Naive thymus-derived CD4-positive, alpha-beta T cell (primary cell): ENCODE results near the gene SPHK2. TPM values are rescaled to one million over a fixed set of nuclear protein-coding genes. Genes with fewer than 3 reads are reported as not detected.

Source experiments
- polyA plus RNA-seq, 2 donors: library from polyadenylated mRNA; unstranded; fragments of 300-500 nt; fragmentation: Illumina TruSeq; gene quantifications; one replicate each; pipeline ENCODE4 v1.2.3, GENCODE V29; 2021
- total RNA-seq, 6 experiments: library from RNA in 5 of 6; stranded (reverse) in 5 of 6; gene quantifications; 1 replicate in 5 of 6; 2 replicates in 1 of 6; pipeline ENCODE4 v1.2.3 and lab custom pipeline; 2021 to 2026

SPHK2 gene
- total and polyA plus RNA-seq, 7 experiments from 2014 or later: 11.2 to 34.7 (median 20.7) TPM

Other genes with a start within 250 kb of the SPHK2 start
- 10 to 100 TPM; 42.7 to 73.9 (median 52.3) TPM for gene KDELR1, start 228.0 kb upstream of the SPHK2 start, total RNA-seq
- 10 to 100 TPM; 22.2 to 24.3 TPM for gene KDELR1, start 228.0 kb upstream of the SPHK2 start, polyA plus RNA-seq
- gene GRIN2D, start 225.8 kb upstream of the SPHK2 start, total RNA-seq: under 1 TPM; 0.08 to 0.39 (median 0.11) TPM
- not detected for gene GRIN2D, start 225.8 kb upstream of the SPHK2 start, polyA plus RNA-seq
- 10 to 100 TPM; 26.1 to 45.8 (median 36.3) TPM for gene GRWD1, start 173.5 kb upstream of the SPHK2 start, total RNA-seq
- gene GRWD1, start 173.5 kb upstream of the SPHK2 start, polyA plus RNA-seq: 10 to 100 TPM; 42.8 to 51.6 TPM
- 1 to 10 TPM; 1.5 to 3.9 (median 2.4) TPM for gene KCNJ14, start 163.9 kb upstream of the SPHK2 start, total RNA-seq
- under 1 TPM; 0.05 to 0.21 TPM for gene KCNJ14, start 163.9 kb upstream of the SPHK2 start, polyA plus RNA-seq
- 10 to 100 TPM; 41.0 to 82.1 (median 54.9) TPM for gene CYTH2, start 150.1 kb upstream of the SPHK2 start, total RNA-seq
- gene CYTH2, start 150.1 kb upstream of the SPHK2 start, polyA plus RNA-seq: 10 to 100 TPM; 23.6 to 37.3 TPM
- gene LMTK3, start 107.7 kb upstream of the SPHK2 start, total RNA-seq: 10 to 100 TPM in 4 of 5 experiments, 1 to 10 TPM in 1; 5.3 to 21.4 (median 19.2) TPM
- gene LMTK3, start 107.7 kb upstream of the SPHK2 start, polyA plus RNA-seq: under 1 TPM in 1 of 2 donors, not detected in 1; 0.03 TPM
- not detected for gene SULT2B1, start 67.3 kb upstream of the SPHK2 start, total RNA-seq
- under 1 TPM in 1 of 2 donors, not detected in 1; 0.41 TPM for gene SULT2B1, start 67.3 kb upstream of the SPHK2 start, polyA plus RNA-seq
- not detected for gene SPACA4, start 12.8 kb upstream of the SPHK2 start, total RNA-seq
- not detected for gene SPACA4, start 12.8 kb upstream of the SPHK2 start, polyA plus RNA-seq
- gene FAM83E, start 4.4 kb upstream of the SPHK2 start, total RNA-seq: 1 to 10 TPM in 3 of 5 experiments, under 1 TPM in 1, not detected in 1; 0.80 to 3.7 (median 2.9) TPM
- under 1 TPM in 1 of 2 donors, not detected in 1; 0.66 TPM for gene FAM83E, start 4.4 kb upstream of the SPHK2 start, polyA plus RNA-seq
- 1,000 to 10,000 TPM; 1,570 to 2,826 (median 2,745) TPM for gene RPL18, start 328 bp upstream of the SPHK2 start, total RNA-seq
- 1,000 to 10,000 TPM; 2,813 to 2,817 TPM for gene RPL18, start 328 bp upstream of the SPHK2 start, polyA plus RNA-seq
- gene DBP, start 17.9 kb downstream of the SPHK2 start, total RNA-seq: 10 to 100 TPM; 11.9 to 79.9 (median 33.2) TPM
- gene DBP, start 17.9 kb downstream of the SPHK2 start, polyA plus RNA-seq: 100 to 1,000 TPM in 1 of 2 donors, 10 to 100 TPM in 1; 61.7 to 130 TPM
- gene CA11, start 26.7 kb downstream of the SPHK2 start, total RNA-seq: 10 to 100 TPM in 4 of 5 experiments, 1 to 10 TPM in 1; 7.5 to 20.5 (median 12.5) TPM
- gene CA11, start 26.7 kb downstream of the SPHK2 start, polyA plus RNA-seq: 1 to 10 TPM; 6.3 to 8.0 TPM
- gene NTN5, start 53.5 kb downstream of the SPHK2 start, total RNA-seq: 1 to 10 TPM in 4 of 5 experiments, under 1 TPM in 1; 0.99 to 5.9 (median 3.0) TPM
- under 1 TPM; 0.41 to 0.59 TPM for gene NTN5, start 53.5 kb downstream of the SPHK2 start, polyA plus RNA-seq
- gene FUT2, start 76.5 kb downstream of the SPHK2 start, total RNA-seq: not detected
- gene FUT2, start 76.5 kb downstream of the SPHK2 start, polyA plus RNA-seq: under 1 TPM; 0.09 to 0.78 TPM
- gene MAMSTR, start 100.2 kb downstream of the SPHK2 start, total RNA-seq: 1 to 10 TPM in 3 of 5 experiments, under 1 TPM in 2; 0.80 to 2.1 (median 1.3) TPM
- under 1 TPM; 0.25 to 0.87 TPM for gene MAMSTR, start 100.2 kb downstream of the SPHK2 start, polyA plus RNA-seq
- gene RASIP1, start 121.1 kb downstream of the SPHK2 start, total RNA-seq: under 1 TPM in 2 of 5 experiments, not detected in 3; 0.12 to 0.21 TPM
- under 1 TPM; 0.12 to 0.65 TPM for gene RASIP1, start 121.1 kb downstream of the SPHK2 start, polyA plus RNA-seq
- gene IZUMO1, start 127.4 kb downstream of the SPHK2 start, total RNA-seq: not detected
- not detected for gene IZUMO1, start 127.4 kb downstream of the SPHK2 start, polyA plus RNA-seq
- gene FUT1, start 133.1 kb downstream of the SPHK2 start, total RNA-seq: under 1 TPM in 1 of 5 experiments, not detected in 4; 0.17 TPM
- not detected for gene FUT1, start 133.1 kb downstream of the SPHK2 start, polyA plus RNA-seq
- gene FGF21, start 136.0 kb downstream of the SPHK2 start, total RNA-seq: not detected
- not detected for gene FGF21, start 136.0 kb downstream of the SPHK2 start, polyA plus RNA-seq
- 10 to 100 TPM; 16.7 to 53.1 (median 22.5) TPM for gene BCAT2, start 191.5 kb downstream of the SPHK2 start, total RNA-seq
- gene BCAT2, start 191.5 kb downstream of the SPHK2 start, polyA plus RNA-seq: 10 to 100 TPM; 25.5 to 30.9 TPM
- gene HSD17B14, start 217.0 kb downstream of the SPHK2 start, total RNA-seq: 1 to 10 TPM in 2 of 5 experiments, under 1 TPM in 2, not detected in 1; 0.38 to 2.9 (median 1.2) TPM
- 1 to 10 TPM in 1 of 2 donors, under 1 TPM in 1; 0.66 to 1.7 TPM for gene HSD17B14, start 217.0 kb downstream of the SPHK2 start, polyA plus RNA-seq
- gene PLEKHA4, start 249.1 kb downstream of the SPHK2 start, total RNA-seq: 1 to 10 TPM; 2.1 to 7.4 (median 4.0) TPM
- 1 to 10 TPM; 2.6 to 5.6 TPM for gene PLEKHA4, start 249.1 kb downstream of the SPHK2 start, polyA plus RNA-seq